SK-N-SH (cell line): Measurements from ENCODE around the gene H1-8.

ENCODE experiments used
- CHD2 ChIP-seq: fragments of 150-350 bp; IDR thresholded peaks from 2 replicates; pipeline ENCODE4 v1.6.1; 2018; ENCODE audit warnings: low read length; ENCODE audit not compliant: partially characterized antibody
- CTCF ChIP-seq: fragments of 200-600 bp; sonication (generic); IDR thresholded peaks from 2 replicates; pipeline ENCODE4 v1.6.1; 2017; ENCODE audit warnings: antibody characterized with exemption, mild to moderate bottlenecking, moderate library complexity
- EZH2phosphoT487 ChIP-seq: fragments of 200-600 bp; sonication (generic); IDR thresholded peaks from 2 replicates; pipeline ENCODE4 v1.6.1; 2017; ENCODE audit warnings: low read depth, mixed run types, mild to moderate bottlenecking, antibody characterized with exemption, moderate library complexity, borderline replicate concordance
- FOXM1 ChIP-seq: IDR thresholded peaks from 2 replicates; pipeline ENCODE4 v1.4.0; 2012; ENCODE audit warnings: low read depth, mild to moderate bottlenecking
- NRF1 ChIP-seq: IDR thresholded peaks from 2 replicates; pipeline ENCODE4 v1.6.1; 2012; ENCODE audit warnings: low read depth, mild to moderate bottlenecking, low read length
- POLR2AphosphoS5 ChIP-seq: IDR thresholded peaks from 2 replicates; pipeline ENCODE4 v1.6.1; 2012; ENCODE audit warnings: low read depth, low read length
- RXRA ChIP-seq: IDR thresholded peaks from 2 replicates; pipeline ENCODE4 v1.4.0; 2012; ENCODE audit warnings: low read depth, mild to moderate bottlenecking, borderline replicate concordance
- SMC3 ChIP-seq: IDR thresholded peaks from 2 replicates; pipeline ENCODE4 v1.6.1; 2012; ENCODE audit warnings: low read depth, low read length, improper control_type of control experiment
- TAF1 ChIP-seq: IDR thresholded peaks from 2 replicates; pipeline ENCODE4 v1.6.1; 2012; ENCODE audit warnings: low read depth, mild to moderate bottlenecking, low read length, moderate library complexity, borderline replicate concordance
- YY1 ChIP-seq: IDR thresholded peaks from 2 replicates; pipeline ENCODE4 v1.4.0; 2012; ENCODE audit warnings: low read depth, mild to moderate bottlenecking
- TF ChIP-seq, protein P1 (sequence below): fragments of 150-350 bp; IDR thresholded peaks from 2 replicates; pipeline ENCODE4 v1.6.1; 2016; ENCODE audit warnings: mild to moderate bottlenecking, low read depth, low read length
- TF ChIP-seq, protein P2 (sequence below): IDR thresholded peaks from 2 replicates; pipeline ENCODE4 v1.4.0; 2012; ENCODE audit warnings: low read depth
- TF ChIP-seq, protein P3 (sequence below): IDR thresholded peaks from 2 replicates; pipeline ENCODE4 v1.4.0; 2012; ENCODE audit warnings: low read depth, borderline replicate concordance

DNA sequence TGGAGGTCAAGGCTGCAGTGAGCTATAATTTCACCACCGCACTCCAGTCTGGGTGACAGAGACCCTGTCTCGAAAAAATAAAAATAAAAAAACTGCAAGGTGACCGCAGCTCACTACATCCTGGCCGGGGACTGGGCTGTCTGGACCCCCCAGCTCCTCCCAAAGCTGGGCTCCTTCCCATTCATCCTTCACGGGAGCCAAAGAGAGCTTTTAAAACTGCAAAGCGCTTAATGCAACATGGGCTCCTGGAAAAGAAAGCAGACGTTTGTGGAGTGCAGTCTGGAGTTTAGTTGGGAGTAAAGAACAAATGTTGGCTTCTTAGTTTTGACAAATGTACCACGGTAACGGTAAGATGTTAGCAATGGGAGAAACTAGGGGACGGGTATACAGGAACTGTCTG lies 51.4 kb downstream of the H1-8 start:
- TF ChIP-seq CTCF: no peak
- TF ChIP-seq, protein P1, sequence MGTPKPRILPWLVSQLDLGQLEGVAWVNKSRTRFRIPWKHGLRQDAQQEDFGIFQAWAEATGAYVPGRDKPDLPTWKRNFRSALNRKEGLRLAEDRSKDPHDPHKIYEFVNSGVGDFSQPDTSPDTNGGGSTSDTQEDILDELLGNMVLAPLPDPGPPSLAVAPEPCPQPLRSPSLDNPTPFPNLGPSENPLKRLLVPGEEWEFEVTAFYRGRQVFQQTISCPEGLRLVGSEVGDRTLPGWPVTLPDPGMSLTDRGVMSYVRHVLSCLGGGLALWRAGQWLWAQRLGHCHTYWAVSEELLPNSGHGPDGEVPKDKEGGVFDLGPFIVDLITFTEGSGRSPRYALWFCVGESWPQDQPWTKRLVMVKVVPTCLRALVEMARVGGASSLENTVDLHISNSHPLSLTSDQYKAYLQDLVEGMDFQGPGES: no peak
- TF ChIP-seq, protein P2, sequence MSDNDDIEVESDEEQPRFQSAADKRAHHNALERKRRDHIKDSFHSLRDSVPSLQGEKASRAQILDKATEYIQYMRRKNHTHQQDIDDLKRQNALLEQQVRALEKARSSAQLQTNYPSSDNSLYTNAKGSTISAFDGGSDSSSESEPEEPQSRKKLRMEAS: no peak
- no peak for TF ChIP-seq YY1
- TF ChIP-seq NRF1: no peak
- no peak for TF ChIP-seq EZH2phosphoT487
- TF ChIP-seq POLR2AphosphoS5: no peak
- no peak for TF ChIP-seq CHD2
- no peak for TF ChIP-seq RXRA
- TF ChIP-seq SMC3: no peak
- TF ChIP-seq, protein P3, sequence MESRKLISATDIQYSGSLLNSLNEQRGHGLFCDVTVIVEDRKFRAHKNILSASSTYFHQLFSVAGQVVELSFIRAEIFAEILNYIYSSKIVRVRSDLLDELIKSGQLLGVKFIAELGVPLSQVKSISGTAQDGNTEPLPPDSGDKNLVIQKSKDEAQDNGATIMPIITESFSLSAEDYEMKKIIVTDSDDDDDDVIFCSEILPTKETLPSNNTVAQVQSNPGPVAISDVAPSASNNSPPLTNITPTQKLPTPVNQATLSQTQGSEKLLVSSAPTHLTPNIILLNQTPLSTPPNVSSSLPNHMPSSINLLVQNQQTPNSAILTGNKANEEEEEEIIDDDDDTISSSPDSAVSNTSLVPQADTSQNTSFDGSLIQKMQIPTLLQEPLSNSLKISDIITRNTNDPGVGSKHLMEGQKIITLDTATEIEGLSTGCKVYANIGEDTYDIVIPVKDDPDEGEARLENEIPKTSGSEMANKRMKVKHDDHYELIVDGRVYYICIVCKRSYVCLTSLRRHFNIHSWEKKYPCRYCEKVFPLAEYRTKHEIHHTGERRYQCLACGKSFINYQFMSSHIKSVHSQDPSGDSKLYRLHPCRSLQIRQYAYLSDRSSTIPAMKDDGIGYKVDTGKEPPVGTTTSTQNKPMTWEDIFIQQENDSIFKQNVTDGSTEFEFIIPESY: no peak
- no peak for TF ChIP-seq FOXM1
- no peak for TF ChIP-seq TAF1
